Hematopoietic multipotent progenitor cell treated with erythropoietin and hydrocortisone succinate and interleukin-3 and kit ligand, for 15 days (in vitro differentiated cells): ENCODE data around the gene FAM187B.

Experiments used
- DNase-seq: peaks from one replicate; pipeline ENCODE4 v3.0.0-alpha.2; 2015; ENCODE audit warnings: low spot score

The FAM187B gene

GRCh38 chr19:35178701-35179100, 49.8 kb downstream of the FAM187B start:
- DNase-seq: no peak

- DNase-seq: no peak
Measured at GRCh38 chr19:35177377-35178274, 50.9 kb downstream of the FAM187B start.

GRCh38 chr19:35176181-35176570, 52.4 kb downstream of the FAM187B start:
- no peak for DNase-seq
